NCI-H82 treated with DMSO at 0.1 percent for 48 hours (cell line): ENCODE data around the gene ATP5ME.
"Not testable (repeated sequence)": the region's sequence is repeated elsewhere in the genome, so short reads cannot be mapped to it uniquely, and the experiment has no call there.

Source experiments
- DNase-seq: peaks from one replicate; lab custom pipeline; 2025; ENCODE audit not compliant: unreplicated experiment; lab: John Stamatoyannopoulos, UW

Gene ATP5ME

DNA sequence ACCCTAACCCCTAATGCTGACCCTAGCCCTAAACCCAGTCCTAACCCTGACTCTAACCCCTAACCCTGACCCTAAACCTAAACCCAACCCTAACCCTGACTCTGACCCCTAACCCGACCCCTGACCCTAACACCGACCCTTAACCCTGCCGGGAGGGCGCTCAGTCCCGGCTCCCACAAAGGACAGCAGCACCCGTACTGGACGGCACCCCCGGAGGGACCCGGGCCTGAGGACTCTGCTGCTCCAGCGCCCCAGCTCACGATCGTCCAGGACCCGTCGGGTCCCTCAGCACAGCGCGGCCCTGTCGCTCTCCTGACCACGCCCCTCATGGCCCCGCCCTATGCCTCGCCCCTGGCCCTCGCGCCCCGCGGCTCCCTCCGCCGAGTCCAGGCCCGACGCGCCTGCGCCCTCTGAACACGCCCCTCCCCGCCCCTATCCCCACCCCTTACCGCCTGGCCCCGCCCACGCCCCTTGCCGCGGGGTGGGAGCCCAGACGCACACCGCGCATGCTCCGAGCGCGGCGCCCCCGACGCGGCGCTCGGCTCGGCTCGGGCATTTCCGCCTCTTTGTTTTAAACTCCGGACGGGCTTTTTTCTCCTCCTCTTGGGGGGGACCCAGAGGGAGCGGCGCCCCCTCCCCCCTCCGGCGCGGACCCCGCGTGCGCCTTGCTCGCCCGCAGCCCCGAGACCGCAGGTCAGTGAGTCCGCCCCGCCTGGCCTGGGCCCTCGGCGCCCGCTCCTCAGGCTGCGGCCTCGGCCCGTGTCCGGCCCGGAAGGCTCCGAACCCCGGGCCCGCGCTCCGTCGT is 31.4 kb upstream of the ATP5ME start, which contains the start of gene PCGF3:
Gene PCGF3 (plus strand): TSS at position 555 of the 805 bp plus-strand sequence. CDS start 27,849 bp downstream, outside the sequence.
- peak; percentile 64 for DNase-seq

- no peak for DNase-seq
Observed at GRCh38 chr4:704971-705277, 30.8 kb upstream of the ATP5ME start.

DNA sequence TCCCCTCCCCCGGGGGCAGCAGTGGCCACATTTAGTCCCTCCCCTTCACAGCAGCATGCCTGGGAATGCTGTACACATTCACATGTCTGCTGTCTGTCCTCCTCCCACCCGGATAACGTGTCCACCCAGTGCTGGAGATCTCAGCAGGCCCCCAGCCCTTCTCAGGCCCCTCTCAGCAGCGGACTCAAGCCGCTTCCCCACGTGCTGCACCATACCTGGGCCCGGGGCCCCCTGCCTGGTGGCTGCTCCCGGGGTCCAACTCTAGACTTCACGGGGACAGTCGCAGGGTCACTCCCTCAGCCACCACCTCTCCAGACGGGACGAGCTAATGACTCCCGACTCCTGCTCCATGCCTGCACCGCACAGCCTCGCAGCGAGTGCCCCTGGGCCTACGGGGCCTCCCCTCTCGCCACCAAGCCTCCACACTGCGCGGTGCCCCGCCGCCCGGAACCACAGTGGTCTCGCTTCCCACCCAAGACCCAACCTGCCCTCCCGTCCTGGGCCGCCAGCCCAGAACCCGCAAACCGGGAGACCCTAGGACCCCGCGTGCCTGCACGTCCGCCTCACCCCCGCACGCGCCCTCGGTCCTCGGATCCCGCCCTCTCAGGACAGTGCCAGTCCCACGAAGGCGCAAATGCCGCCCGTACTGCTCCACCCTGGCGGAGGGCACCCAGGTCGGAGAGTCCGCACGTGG is 30.3 kb upstream of the ATP5ME start:
- no peak for DNase-seq

- DNase-seq = no peak
Observed at GRCh38 chr4:703336-704197, 29.5 kb upstream of the ATP5ME start.

GRCh38 chr4:702618-703048 is 28.6 kb upstream of the ATP5ME start:
- no peak for DNase-seq

DNA sequence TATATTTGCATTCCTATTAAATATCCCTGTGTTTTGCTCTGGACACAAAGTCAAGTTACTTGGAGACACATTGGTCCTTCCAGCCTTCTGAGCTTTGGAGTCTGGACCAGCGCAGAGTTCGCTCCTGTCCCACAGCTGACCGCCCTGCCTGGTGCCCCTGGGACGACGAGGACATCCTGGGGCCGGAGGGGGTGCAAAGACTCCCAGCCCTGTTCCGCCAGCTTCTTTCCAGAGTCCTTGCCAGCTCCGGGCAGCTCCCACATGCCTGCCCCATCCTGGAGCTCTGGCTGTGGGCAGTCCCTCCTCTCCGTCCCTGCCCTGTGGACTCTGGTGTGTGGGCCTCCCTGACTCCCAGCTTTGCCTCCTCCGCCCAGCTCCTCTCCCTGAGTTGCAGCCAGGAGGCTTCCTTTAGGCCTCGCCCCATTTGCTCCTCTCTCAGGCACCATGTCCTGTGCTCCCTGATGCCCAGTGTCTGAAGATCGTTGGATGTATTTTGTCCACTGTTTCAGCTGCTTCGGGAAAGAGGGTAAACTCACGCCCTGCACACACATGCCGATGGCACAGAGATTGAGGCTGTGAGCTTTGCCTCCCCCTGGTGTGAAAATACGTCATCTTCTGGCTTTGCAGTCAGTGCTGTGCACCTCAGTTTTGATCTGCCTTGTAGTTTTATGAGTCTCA is 26.6 kb upstream of the ATP5ME start:
- no peak for DNase-seq

DNA sequence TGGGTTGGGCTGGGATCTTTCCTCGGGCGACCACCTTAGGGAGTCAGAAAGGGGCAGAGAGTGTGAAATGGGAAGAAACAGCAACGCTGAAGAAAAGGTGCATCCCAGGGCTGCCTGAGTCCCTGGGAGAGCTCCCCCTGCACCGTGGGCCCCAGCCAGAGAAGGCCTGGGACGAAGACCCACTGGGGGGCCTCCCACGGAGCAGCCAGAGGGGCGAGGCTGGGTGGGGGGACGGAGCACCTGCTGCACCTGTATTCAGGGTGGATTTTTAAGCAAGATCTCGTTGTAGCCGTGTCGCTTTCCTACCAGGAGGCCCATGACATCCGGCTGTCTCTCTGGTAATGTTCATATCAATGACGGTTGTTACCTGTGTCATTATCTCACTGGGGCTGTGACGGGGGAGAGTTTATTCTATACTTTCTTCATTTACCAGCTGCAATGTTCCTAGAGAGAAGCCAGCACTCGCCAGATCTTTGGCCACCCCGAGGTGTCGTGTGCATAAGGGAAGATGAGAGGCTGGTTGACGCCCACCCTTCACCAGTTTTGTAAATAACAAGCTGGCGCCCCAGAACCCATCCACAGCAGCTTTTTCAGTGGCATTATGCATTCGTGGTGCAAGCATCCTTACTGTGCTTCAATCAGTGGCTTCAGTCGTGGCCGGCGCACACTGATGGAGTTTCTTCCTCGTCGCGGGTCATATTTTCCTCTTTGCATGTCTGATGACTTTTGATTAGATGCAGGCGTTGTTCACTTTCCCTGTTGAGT is 25.9 kb upstream of the ATP5ME start:
- no peak for DNase-seq

GRCh38 chr4:694341-694940 is 20.4 kb upstream of the ATP5ME start:
- DNase-seq = not testable (repeated sequence)

- no peak for DNase-seq
Observed at GRCh38 chr4:692771-693554, 18.9 kb upstream of the ATP5ME start.

GRCh38 chr4:689723-690122 is 15.6 kb upstream of the ATP5ME start:
- DNase-seq = no peak

DNA sequence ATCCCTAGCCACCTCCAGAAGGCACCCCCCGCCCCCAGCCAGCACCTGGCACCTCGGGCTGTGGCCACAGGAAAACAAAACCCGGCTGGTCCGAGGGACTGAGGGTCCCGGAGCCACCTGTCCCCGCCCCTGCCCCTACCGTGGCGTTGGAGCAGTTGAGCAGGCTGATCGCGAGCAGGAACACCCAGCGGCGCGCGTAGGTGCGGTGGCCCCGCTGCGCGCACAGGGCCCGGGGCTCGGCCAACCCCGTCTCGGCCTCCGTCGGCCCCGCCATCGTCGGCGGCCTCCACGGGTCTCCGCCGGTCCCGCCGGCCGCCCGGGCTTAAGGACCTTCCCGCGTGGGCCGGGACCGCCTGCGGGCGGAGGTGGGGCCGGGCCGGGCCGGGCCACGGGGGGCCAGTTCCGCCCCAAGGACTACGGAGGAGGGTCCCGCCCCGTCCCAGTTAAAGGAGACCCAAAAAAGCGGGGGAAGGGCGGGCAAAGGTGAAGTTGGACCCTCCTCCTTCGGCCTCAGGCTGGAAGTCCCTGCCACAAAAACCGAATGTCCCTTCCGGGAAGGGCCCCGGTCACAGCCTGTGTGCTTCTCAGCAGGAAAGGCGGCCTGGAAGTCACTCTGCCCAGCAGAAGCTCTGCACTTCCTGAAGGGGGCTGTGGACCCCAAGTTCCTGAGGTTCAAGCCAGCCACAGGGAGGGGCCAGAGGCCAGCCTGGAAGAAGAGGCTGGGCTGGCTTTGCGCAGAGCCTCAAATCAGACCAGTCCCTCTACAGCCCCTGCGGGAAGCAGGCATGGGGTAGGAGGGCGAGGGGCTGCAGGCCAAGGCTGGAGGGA is 15.0 kb upstream of the ATP5ME start, which contains the start of gene SLC49A3:
Gene SLC49A3 (minus strand): TSS at position 298 of the 828 bp plus-strand sequence. CDS start 24 bp downstream, at position 274.
- DNase-seq = no peak

DNA sequence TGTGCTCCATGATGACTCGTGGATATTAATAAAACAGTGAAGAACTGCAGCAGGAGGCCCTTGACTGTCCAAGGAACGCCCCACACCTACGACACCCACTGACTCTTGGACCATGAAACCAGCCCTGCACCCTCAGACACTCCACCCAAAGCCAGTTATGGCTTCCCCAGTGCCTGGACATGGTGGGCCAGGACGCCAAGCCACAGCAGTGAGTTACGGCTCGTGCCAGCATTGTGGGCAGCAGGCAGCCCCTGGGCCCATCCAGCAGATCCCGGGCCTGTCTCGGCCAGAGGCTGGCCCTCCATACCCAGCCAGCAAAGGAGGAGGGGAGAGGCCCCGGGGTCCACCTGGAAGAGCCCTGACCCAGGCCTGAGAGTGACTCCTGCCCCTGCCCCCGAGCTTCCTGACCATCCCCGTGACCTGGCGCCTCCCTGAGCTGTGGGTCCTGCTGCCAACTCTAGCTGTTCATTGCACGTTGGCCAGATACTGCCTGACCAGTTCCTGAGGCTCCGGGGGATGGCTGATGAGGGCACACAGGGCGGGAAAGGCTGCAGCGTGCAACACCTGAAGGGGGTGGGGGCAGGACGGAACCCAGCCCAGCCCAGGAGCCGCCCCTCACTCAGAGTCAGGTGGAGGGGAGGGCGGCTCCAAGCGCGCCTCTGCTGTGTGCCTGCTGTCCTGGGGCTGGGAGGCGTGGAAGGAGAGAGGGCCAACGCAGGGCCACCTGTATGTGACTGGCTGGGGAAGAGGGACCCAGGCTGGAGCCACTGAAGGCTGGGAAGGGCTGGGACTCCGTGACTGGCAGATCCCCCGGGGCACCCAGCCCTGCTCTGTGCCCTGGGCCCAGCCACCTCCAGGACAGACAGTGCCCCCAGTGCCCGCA is 14.1 kb upstream of the ATP5ME start:
- no peak for DNase-seq

DNA sequence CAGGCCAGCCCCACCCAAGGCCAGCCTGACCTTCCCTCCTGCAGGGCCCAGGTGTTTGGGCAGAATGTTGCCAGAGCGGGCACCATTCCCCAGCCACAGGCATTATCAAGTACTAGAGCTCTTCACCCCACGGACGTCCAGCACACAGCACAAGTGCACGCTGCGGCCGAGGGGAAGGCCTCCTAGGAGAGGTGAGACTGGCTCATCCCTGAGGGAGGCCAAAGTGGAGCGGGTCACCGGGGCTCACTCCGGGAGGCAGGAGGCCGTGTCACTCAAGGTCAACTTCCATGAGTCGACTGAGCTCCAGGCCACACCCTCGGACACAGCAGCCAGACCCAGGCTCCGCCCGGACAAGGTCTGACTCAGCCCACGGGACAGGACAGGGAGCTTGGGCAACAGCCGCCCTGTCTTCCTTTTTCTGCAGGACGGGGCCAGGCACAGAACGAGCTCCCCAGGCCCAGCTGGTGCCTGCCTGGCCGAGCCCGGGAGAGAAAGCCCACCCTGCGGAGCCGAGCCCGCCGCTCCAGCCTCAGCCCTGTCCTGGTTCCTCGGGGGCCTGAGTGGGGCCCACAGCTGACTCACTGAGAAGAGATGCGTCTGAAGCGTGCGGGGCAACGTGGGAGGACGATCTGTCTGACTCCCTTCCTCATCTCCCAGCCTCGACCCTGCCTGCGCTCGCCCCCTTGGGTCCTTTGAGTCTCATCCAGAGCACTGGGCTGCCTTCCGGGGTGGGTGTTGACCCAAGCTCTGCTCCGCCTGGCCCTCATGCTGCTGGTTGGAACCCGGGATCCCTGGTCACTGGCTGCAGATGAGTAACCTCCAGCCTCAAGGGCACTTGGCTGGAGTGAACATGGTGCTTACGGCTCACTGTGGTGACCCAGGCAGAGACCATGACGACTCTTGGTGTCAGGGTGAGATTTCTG is 13.2 kb upstream of the ATP5ME start:
- DNase-seq = no peak

GRCh38 chr4:686413-687040 is 12.5 kb upstream of the ATP5ME start:
- DNase-seq = no peak

GRCh38 chr4:685679-686412 is 11.8 kb upstream of the ATP5ME start:
- DNase-seq = no peak
